NCI-H2227 (cell line): Measurements from ENCODE around the gene SKI.
"Not testable (repeated sequence)": the region's sequence is repeated elsewhere in the genome, so short reads cannot be mapped to it uniquely, and the experiment has no call there.

Experiments
- DNase-seq: peaks from one replicate; lab custom pipeline; 2025; ENCODE audit not compliant: unreplicated experiment; lab: John Stamatoyannopoulos, UW

The SKI gene

GRCh38 chr1:2259668-2260402 lies 31.7 kb downstream of the SKI start:
- no peak for DNase-seq

GRCh38 chr1:2260470-2260869 lies 32.4 kb downstream of the SKI start:
- DNase-seq: not testable (repeated sequence)

DNA sequence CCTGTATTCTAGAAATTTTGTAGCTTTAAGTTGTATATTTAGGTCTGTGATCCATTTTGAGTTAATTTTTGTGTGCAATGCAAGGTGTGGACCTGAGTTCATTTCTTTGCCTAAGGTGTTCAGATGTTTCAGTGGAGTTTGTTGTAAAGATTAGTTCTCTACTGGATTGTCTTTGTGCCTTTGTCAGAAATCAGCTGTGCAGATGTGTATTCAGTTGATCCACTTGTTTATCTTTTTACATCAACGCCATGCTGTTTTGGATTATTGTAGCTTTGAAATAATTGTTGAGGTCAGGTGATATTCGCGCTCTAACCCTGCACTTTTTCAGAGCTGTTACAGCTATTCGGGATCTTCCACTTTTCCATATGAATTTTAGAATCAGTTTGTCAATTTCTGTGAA lies 32.8 kb downstream of the SKI start:
- DNase-seq: no peak

GRCh38 chr1:2261476-2262395 lies 33.6 kb downstream of the SKI start:
- DNase-seq: not testable (repeated sequence)

DNA sequence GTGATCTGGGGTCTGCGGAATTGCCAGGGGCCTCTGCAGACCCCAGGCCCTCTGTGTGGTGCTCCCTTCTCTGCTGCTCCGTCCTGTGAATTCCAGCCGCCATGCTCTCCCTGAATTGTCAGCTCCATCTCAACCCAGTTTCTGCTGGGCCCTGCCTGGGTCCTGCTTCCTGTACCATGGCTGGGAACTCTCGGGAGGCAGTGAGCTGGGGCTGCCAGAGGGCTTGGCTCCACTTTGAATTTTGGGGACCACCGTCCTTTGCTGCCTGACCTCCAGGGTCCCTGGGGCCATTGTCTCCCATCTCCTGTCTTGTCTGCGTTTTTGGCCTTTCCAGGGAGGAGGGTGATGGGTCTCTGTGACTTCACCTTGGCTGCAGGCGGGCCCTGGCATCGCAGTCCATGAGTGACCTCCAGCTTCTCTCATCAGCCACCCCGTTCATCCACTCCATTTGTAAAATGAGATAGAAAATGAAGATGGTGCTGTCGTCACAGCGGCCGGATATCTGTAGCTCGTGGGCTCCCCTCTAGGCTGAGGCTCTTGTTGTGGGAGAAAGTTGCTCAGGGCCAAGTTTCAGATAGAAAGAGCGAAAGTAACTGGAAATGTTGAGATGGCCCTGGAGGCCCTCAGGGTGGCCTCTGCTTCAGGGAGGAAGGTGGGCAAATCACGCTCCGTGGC lies 38.3 kb downstream of the SKI start:
- DNase-seq: no peak

- DNase-seq: no peak
Observed at GRCh38 chr1:2267051-2267830, 39.1 kb downstream of the SKI start.

GRCh38 chr1:2267862-2268261 lies 39.7 kb downstream of the SKI start:
- no peak for DNase-seq

DNA sequence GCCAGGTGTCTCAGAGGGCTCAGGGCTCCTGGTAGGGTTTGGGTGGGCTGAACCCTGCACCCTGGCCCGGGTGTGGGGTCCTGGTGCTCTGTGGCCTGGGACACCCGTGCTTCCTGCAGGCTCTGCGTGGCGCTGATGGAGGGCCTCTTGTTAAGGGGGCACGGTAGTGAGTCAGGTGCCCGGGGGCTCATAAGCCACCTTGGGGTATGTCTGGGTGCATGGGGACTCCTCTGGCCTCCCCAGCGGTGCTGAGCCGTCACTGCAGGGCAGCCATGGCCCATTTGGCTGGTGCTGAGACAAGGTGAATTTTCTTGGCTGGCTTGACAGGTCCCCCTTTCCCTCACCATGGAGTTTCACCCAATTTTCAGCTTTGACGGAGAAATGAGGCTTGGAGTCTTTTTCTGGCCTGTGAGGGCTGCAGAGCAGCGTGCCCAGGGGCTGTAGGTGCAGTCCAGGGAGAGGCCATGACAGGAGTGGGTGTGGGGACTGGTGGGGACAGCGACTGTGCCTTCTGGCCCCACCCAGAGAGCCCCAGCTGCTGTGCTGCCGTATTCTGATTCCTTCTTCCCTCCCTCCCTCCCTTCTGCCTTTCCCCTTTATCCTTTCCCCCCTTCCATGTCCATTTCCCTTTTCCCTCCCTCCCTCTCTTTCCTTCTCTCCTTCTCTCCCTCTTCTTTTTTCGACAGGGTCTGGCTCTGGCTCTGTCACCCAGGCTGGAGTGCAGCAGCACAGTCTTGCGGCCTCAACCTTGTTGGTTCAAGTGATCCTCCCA lies 40.4 kb downstream of the SKI start:
- DNase-seq: no peak

GRCh38 chr1:2269193-2269921 lies 41.2 kb downstream of the SKI start:
- no peak for DNase-seq

- no peak for DNase-seq
Observed at GRCh38 chr1:2269922-2270259, 41.8 kb downstream of the SKI start.

- no peak for DNase-seq
Observed at GRCh38 chr1:2270260-2271100, 42.4 kb downstream of the SKI start.

GRCh38 chr1:2271211-2271721 lies 43.1 kb downstream of the SKI start:
- DNase-seq: no peak

DNA sequence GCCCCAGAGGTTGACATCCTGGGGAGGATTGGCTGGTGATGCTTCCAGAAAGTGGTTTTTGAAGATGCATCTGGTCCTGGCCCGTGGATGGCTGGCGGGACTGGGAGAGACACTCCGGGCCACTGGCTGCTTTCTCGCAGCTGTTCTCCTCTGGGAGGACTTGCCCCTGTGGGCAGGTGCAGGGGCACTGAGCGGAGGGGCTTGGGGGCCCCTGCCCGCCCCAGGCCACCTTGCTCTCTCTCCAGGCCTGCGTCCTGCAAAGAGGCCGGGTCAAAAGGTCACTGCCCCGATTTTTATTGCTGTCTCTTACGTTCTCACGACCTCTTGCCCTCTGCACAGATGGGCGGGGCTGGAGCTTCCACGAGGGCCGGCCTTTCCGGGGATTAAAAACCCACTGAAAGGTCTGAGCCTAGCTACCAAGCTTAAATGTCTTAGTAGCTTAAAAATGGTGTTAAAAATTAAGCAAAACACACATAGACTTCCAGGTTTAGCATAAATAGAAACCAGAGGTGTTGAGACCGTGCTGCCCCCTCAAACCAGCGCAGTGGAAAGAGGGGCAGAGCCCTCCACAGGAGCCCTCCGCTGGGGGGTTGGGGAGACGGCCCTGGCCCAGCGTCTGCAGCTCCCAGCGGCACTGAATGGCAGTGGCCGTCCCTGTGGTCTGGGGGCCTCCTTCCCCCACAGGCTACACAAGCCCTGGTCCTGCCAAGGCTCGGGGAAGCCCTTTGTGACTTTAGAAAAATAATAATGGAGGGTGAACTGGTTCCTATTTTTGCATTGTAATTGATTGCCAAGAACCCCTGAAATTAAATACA lies 43.9 kb downstream of the SKI start:
- no peak for DNase-seq

DNA sequence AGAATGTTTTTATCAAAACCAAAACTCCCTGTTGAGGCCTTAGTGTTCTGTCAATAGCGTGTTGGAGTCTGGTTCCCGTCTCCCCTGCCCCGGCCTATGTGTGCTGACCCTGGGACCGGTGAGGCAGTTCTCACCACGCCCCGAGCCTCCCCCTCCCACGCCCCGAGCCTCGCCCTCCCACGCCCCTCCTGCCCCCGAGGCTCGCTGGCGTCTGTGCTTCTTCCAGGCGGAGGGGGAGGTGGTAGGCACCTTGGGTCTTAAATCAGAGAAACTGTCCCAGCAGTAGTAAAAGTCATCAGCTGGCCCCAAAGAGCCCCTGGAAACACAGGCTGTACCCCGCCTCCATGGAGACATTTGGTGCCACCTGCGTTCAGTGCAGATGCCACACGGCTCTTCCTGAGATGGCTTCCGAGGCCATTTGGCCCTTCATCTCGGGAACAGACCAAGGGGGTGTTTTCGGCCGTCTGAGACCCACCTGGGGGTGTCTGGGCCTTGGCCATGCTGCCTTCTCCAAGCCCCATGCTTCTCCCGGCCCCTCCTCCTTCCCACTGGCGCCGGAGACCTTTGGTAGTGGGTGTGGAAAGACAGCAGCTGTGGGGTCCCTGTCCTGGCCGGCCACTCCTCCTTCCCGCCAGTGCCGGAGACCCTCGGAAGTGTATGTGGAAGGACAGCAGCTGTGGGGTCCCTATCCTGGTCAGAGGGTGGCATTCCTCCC lies 44.7 kb downstream of the SKI start:
- no peak for DNase-seq

GRCh38 chr1:2273401-2274090 lies 45.4 kb downstream of the SKI start:
- DNase-seq: no peak

GRCh38 chr1:2274231-2274928 lies 46.3 kb downstream of the SKI start:
- no peak for DNase-seq
